Astrocyte (in vitro differentiated cells and primary cell): ENCODE measurements around the gene MAP3K14. TPM values are rescaled to one million over a fixed set of nuclear protein-coding genes. Genes with fewer than 3 reads are reported as not detected.

Experiments used
- DNase-seq: peaks from one replicate; pipeline ENCODE4 v3.0.0-alpha.2; 2010; ENCODE audit warnings: low read depth
- FAIRE-seq: peaks from 2 replicates; lab custom pipeline; 2011; peaks lifted over from hg19 to GRCh38; lab: Jason Lieb, UNC
- H2AFZ ChIP-seq: 2 replicates; pipeline ENCODE4 v1.6.0; 2012; ENCODE audit warnings: low read depth, low read length, inconsistent platforms
- H3K27ac ChIP-seq: 2 replicates; pipeline ENCODE4 v1.5.1; 2011; ENCODE audit warnings: low read depth, low read length, inconsistent platforms
- H3K27me3 ChIP-seq: 2 replicates; pipeline ENCODE4 v1.6.0; 2011; ENCODE audit warnings: low read length, inconsistent platforms; ENCODE audit not compliant: insufficient read depth
- H3K36me3 ChIP-seq: 2 replicates; pipeline ENCODE4 v1.5.1; 2011; ENCODE audit warnings: low read length, inconsistent platforms; ENCODE audit not compliant: insufficient read depth
- H3K4me1 ChIP-seq: 2 replicates; pipeline ENCODE4 v1.5.1; 2011; ENCODE audit warnings: low read length, inconsistent platforms; ENCODE audit not compliant: insufficient read depth
- H3K4me2 ChIP-seq: 2 replicates; pipeline ENCODE4 v1.6.0; 2012; ENCODE audit warnings: low read length, inconsistent platforms
- H3K4me3 ChIP-seq: 2 replicates; pipeline ENCODE4 v1.5.1; 2011; ENCODE audit warnings: low read depth, mild to moderate bottlenecking, low read length, inconsistent platforms; ENCODE audit not compliant: insufficient read depth
- H3K79me2 ChIP-seq: 2 replicates; pipeline ENCODE4 v1.6.0; 2012; ENCODE audit warnings: mild to moderate bottlenecking, low read length, inconsistent platforms; ENCODE audit not compliant: insufficient read depth
- H3K9ac ChIP-seq: 2 replicates; pipeline ENCODE4 v1.6.0; 2012; ENCODE audit warnings: mild to moderate bottlenecking, low read length, inconsistent platforms
- H3K9me3 ChIP-seq: 2 replicates; pipeline ENCODE4 v1.5.1; 2012; ENCODE audit warnings: low read depth, mild to moderate bottlenecking, low read length, inconsistent platforms; ENCODE audit not compliant: insufficient read depth
- H4K20me1 ChIP-seq: 2 replicates; pipeline ENCODE4 v1.6.0; 2012; ENCODE audit warnings: low read length, inconsistent platforms; ENCODE audit not compliant: insufficient read depth
- H3K27ac Mint-ChIP-seq: one replicate; pipeline ENCODE4 v1.8.0; 2021; ENCODE audit warnings: mild to moderate bottlenecking, mixed read lengths; ENCODE audit not compliant: unreplicated experiment
- H3K27me3 Mint-ChIP-seq: one replicate; pipeline ENCODE4 v1.8.0; 2021; ENCODE audit warnings: low read depth, mixed read lengths; ENCODE audit not compliant: unreplicated experiment
- H3K36me3 Mint-ChIP-seq: one replicate; pipeline ENCODE4 v1.8.0; 2021; ENCODE audit warnings: low read depth, mixed read lengths; ENCODE audit not compliant: unreplicated experiment
- H3K4me1 Mint-ChIP-seq: one replicate; pipeline ENCODE4 v1.8.0; 2021; ENCODE audit warnings: low read depth, mixed read lengths; ENCODE audit not compliant: unreplicated experiment
- H3K4me3 Mint-ChIP-seq: one replicate; pipeline ENCODE4 v1.8.0; 2021; ENCODE audit warnings: mild to moderate bottlenecking, moderate library complexity, mixed read lengths; ENCODE audit not compliant: unreplicated experiment
- H3K9me3 Mint-ChIP-seq: one replicate; pipeline ENCODE4 v1.8.0; 2021; ENCODE audit warnings: mild to moderate bottlenecking, mixed read lengths; ENCODE audit not compliant: unreplicated experiment
- CTCF ChIP-seq: IDR thresholded peaks from 2 replicates; pipeline ENCODE4 v1.5.1; 2011; ENCODE audit warnings: low read depth, mild to moderate bottlenecking, inconsistent platforms, low read length, moderate library complexity; ENCODE audit not compliant: insufficient read depth
- EZH2 ChIP-seq: IDR thresholded peaks from 2 replicates; pipeline ENCODE4 v1.6.1; 2012; ENCODE audit warnings: mild to moderate bottlenecking, low read length, inconsistent platforms; ENCODE audit not compliant: insufficient read depth
- total RNA-seq: library from RNA; stranded (reverse); gene quantifications from 2 replicates; pipeline ENCODE4 v1.2.1, GENCODE V29; 2021

The MAP3K14 gene
- total RNA-seq, 1 donor from 2014 or later: 10.8 TPM

- Histone ChIP-seq H4K20me1 (no peaks in the 10 kb centered on the region), H3K9ac (no peak overlapping the region), H3K27me3 (no peaks in the 10 kb centered on the region), H3K4me1 (peaks cover 49% of the 10 kb centered on the region), H3K79me2 (no peaks in the 10 kb centered on the region), H3K27ac (no peak overlapping the region), H2AFZ (no peak overlapping the region), H3K4me2 (peak overlapping the region; percentile 73), H3K36me3 (no peaks in the 10 kb centered on the region), H3K4me3 (no peak overlapping the region), H3K9me3 (no peaks in the 10 kb centered on the region)
- DNase-seq: no peak
- Mint-ChIP-seq H3K9me3 (no peaks in the 10 kb centered on the region), H3K4me3 (no peak overlapping the region), H3K27ac (peak overlapping the region; percentile 97), H3K4me1 (peaks cover 46% of the 10 kb centered on the region), H3K36me3 (no peaks in the 10 kb centered on the region), H3K27me3 (peaks cover 4% of the 10 kb centered on the region)
- FAIRE-seq: no peak
- TF ChIP-seq EZH2 (no peak), CTCF (no peak)
These were observed 5.3 kb upstream of the MAP3K14 start for GRCh38 chr17:45322168-45322567.

GRCh38 chr17:45320931-45321461, 4.2 kb upstream of the MAP3K14 start:
- Mint-ChIP-seq H3K27me3 (peaks cover 4% of the 10 kb centered on the region), H3K4me3 (no peak overlapping the region), H3K9me3 (no peaks in the 10 kb centered on the region), H3K36me3 (no peaks in the 10 kb centered on the region), H3K27ac (peak overlapping the region; percentile 97), H3K4me1 (peaks cover 46% of the 10 kb centered on the region)
- H3K27ac ChIP-seq: peak overlapping the region; percentile 78
- peaks cover 3% of the 10 kb centered on the region for H4K20me1 ChIP-seq
- peaks cover 5% of the 10 kb centered on the region for H3K79me2 ChIP-seq
- no peaks in the 10 kb centered on the region for H3K27me3 ChIP-seq
- peak; percentile 98 for DNase-seq
- peak; percentile 92 for FAIRE-seq
- H3K9ac ChIP-seq: peak overlapping the region; percentile 57
- peaks cover 49% of the 10 kb centered on the region for H3K4me1 ChIP-seq
- H3K4me2 ChIP-seq: peak overlapping the region; percentile 73
- H2AFZ ChIP-seq: no peak overlapping the region
- H3K36me3 ChIP-seq: no peaks in the 10 kb centered on the region
- TF ChIP-seq CTCF (no peak), EZH2 (no peak)
- H3K4me3 ChIP-seq: no peak overlapping the region
- no peaks in the 10 kb centered on the region for H3K9me3 ChIP-seq

- DNase-seq (peak; percentile 86), FAIRE-seq (no peak)
- Mint-ChIP-seq H3K27me3 (peaks cover 4% of the 10 kb centered on the region), H3K4me3 (no peak overlapping the region), H3K27ac (peak overlapping the region; percentile 97), H3K9me3 (no peaks in the 10 kb centered on the region), H3K36me3 (no peaks in the 10 kb centered on the region), H3K4me1 (peaks cover 51% of the 10 kb centered on the region)
- Histone ChIP-seq H3K4me2 (peak overlapping the region; percentile 73), H3K9me3 (no peaks in the 10 kb centered on the region), H4K20me1 (peaks cover 9% of the 10 kb centered on the region), H3K27ac (peak overlapping the region; percentile 78), H3K4me1 (peaks cover 47% of the 10 kb centered on the region), H3K4me3 (no peak overlapping the region), H3K9ac (peak overlapping the region; percentile 57), H3K36me3 (no peaks in the 10 kb centered on the region), H3K27me3 (no peaks in the 10 kb centered on the region), H3K79me2 (peaks cover 11% of the 10 kb centered on the region), H2AFZ (no peak overlapping the region)
- TF ChIP-seq CTCF: no peak
- TF ChIP-seq EZH2: no peak
These were observed 3.6 kb upstream of the MAP3K14 start for GRCh38 chr17:45320349-45320930.
